ENCODE measurements around the gene MRAS.
"Not testable (repeated sequence)": the region's sequence is repeated elsewhere in the genome, so short reads cannot be mapped to it uniquely, and the experiment has no call there.

Gene MRAS

GRCh38 chr3:138369151-138369900 is 20.9 kb downstream of the MRAS start:
- no peak for DNase-seq

GRCh38 chr3:138370321-138370720 is 21.9 kb downstream of the MRAS start:
- DNase-seq, result no peak

- DNase-seq, result no peak
Observed at GRCh38 chr3:138371070-138371965, 22.9 kb downstream of the MRAS start.

- no peak for DNase-seq
Observed at GRCh38 chr3:138373087-138373735, 24.8 kb downstream of the MRAS start.

GRCh38 chr3:138373736-138374094 is 25.3 kb downstream of the MRAS start:
- no peak for DNase-seq

- DNase-seq, result no peak
Observed at GRCh38 chr3:138374573-138375134, 26.3 kb downstream of the MRAS start.

GRCh38 chr3:138375447-138375846 is 27.1 kb downstream of the MRAS start:
- DNase-seq, result no peak

GRCh38 chr3:138376663-138377062 is 28.3 kb downstream of the MRAS start:
- DNase-seq, result no peak

GRCh38 chr3:138377212-138377611 is 28.8 kb downstream of the MRAS start:
- not testable (repeated sequence) for DNase-seq

- no peak for DNase-seq
Observed at GRCh38 chr3:138377804-138378203, 29.4 kb downstream of the MRAS start.

GRCh38 chr3:138378331-138378730 is 30.0 kb downstream of the MRAS start:
- no peak for DNase-seq

- DNase-seq, result no peak
Observed at GRCh38 chr3:138378990-138379389, 30.6 kb downstream of the MRAS start.

- DNase-seq, result no peak
Observed at GRCh38 chr3:138381413-138381901, 33.1 kb downstream of the MRAS start.

- no peak for DNase-seq
Observed at GRCh38 chr3:138381950-138382715, 33.8 kb downstream of the MRAS start.

GRCh38 chr3:138383715-138384465 is 35.5 kb downstream of the MRAS start:
- no peak for DNase-seq

- DNase-seq, result no peak
Observed at GRCh38 chr3:138384531-138384930, 36.2 kb downstream of the MRAS start.

- no peak for DNase-seq
Observed at GRCh38 chr3:138384976-138385375, 36.6 kb downstream of the MRAS start.

GRCh38 chr3:138389144-138389601 is 40.8 kb downstream of the MRAS start:
- DNase-seq, result no peak

- DNase-seq, result no peak
Observed at GRCh38 chr3:138389841-138390581, 41.6 kb downstream of the MRAS start.

GRCh38 chr3:138390582-138390932 is 42.2 kb downstream of the MRAS start:
- DNase-seq, result no peak

GRCh38 chr3:138394156-138394555 is 45.8 kb downstream of the MRAS start:
- no peak for DNase-seq
